ENCODE measurements around the gene MAMDC4. TPM values are rescaled to one million over a fixed set of nuclear protein-coding genes. Genes with fewer than 3 reads are reported as not detected.
A peak's percentile ranks its signal among the peaks of the same experiment; 100 is the strongest.

MAMDC4 gene
- total RNA-seq, 1 experiment from 2014 or later = 17.3 TPM

- intact Hi-C loops (cut with micrococcal nuclease) = no loop called here
- RAD21 ChIA-PET (ENCODE audit: low non-redundant PET in 1 of 2, low total read pairs in 2 of 2, uncharacterized antibody in 2 of 2, unreplicated experiment in 2 of 2) = no interaction called here
- no peaks in the 10 kb centered on the region for H4K20me1 ChIP-seq (ENCODE audit: insufficient read depth)
- H3K4me2 ChIP-seq (ENCODE audit: low read length) = no peak overlapping the region
- H3K9me3 ChIP-seq (ENCODE audit: control insufficient read depth in 1 of 2, insufficient read depth in 1 of 2, low read depth in 1 of 2, low read length in 2 of 2) = no peaks in the 10 kb centered on the region
- H3K4me3 ChIP-seq (replicated peaks in 1 of 2; ENCODE audit: low read depth in 1 of 2, low read length in 2 of 2) = no peak overlapping the region
- no TSS peak for BruUV-seq (replicated peaks)
- DNase-seq (ENCODE audit: low read depth, low spot score) (no peak), ATAC-seq (no peak)
- H3K4me1 ChIP-seq (ENCODE audit: control insufficient read depth in 1 of 2, insufficient read depth in 2 of 2, low read length in 2 of 2) = peaks cover 28 to 37% of the 10 kb centered on the region in 2 experiments
- no peaks in the 10 kb centered on the region for H3K9me2 ChIP-seq (ENCODE audit: insufficient read depth)
- CTCF ChIA-PET = no interaction called here
- H3K27ac ChIP-seq (ENCODE audit: low read depth, low read length) = peak overlapping the region; percentile 14; the same call in 1 of the 2 replicates
- H3K79me2 ChIP-seq (ENCODE audit: insufficient read depth, low read length) = no peaks in the 10 kb centered on the region
- no peak overlapping the region for H3K9ac ChIP-seq (ENCODE audit: low read length)
- H3K27me3 ChIP-seq (ENCODE audit: insufficient read depth, low read length) = no peaks in the 10 kb centered on the region
- no peak for TF ChIP-seq REST (IDR thresholded peaks at IDR 0.05; ENCODE audit: low read depth)
- no peak for TF ChIP-seq EGR1 (IDR thresholded peaks at IDR 0.05; ENCODE audit: low read depth)
- POLR2A ChIA-PET = no interaction called here
- H2AFZ ChIP-seq (ENCODE audit: low read depth, low read length, poor library complexity, severe bottlenecking) = no peak overlapping the region
- no peaks in the 10 kb centered on the region for H3K36me3 ChIP-seq (ENCODE audit: control insufficient read depth in 1 of 2, insufficient read depth in 2 of 2, low read length in 2 of 2)
These were observed 13.6 kb upstream of the MAMDC4 start for GRCh38 chr9:136838314-136839228.
